Upper lobe of left lung (tissue), 6 donors: Measurements from ENCODE around the gene SLC28A1. TPM values are rescaled to one million over a fixed set of nuclear protein-coding genes. Genes with fewer than 3 reads are reported as not detected.

ENCODE experiments used
- ATAC-seq, 2 donors: fragments of 200-7000 bp; cut with Tn5 transposase; one replicate each; pipeline ENCODE4 v1.9.1; 2022; ENCODE audit warnings: mild to moderate bottlenecking in 2 of 2, moderate library complexity in 2 of 2; ENCODE audit not compliant: low FRiP score in 2 of 2
- DNase-seq, 2 donors: peaks; one replicate each; pipeline ENCODE4 v3.0.0-alpha.2; 2019 to 2020
- H3K27ac ChIP-seq, 4 donors: fragments of 200-600 bp; sonication (generic); one replicate each; pipeline ENCODE4 v1.5.1; 2016 to 2019
- H3K27me3 ChIP-seq, 4 donors: fragments of 200-600 bp; sonication (generic); one replicate each; pipeline ENCODE4 v1.5.1; 2017 to 2019
- H3K36me3 ChIP-seq, 4 donors: fragments of 200-600 bp; sonication (generic); one replicate each; pipeline ENCODE4 v1.5.1; 2016 to 2019
- H3K4me1 ChIP-seq, 4 donors: fragments of 200-600 bp; sonication (generic); one replicate each; pipeline ENCODE4 v1.5.1; 2018 to 2019
- H3K4me3 ChIP-seq, 4 donors: fragments of 200-600 bp; sonication (generic); one replicate each; pipeline ENCODE4 v1.5.1; 2017 to 2019; ENCODE audit warnings: mild to moderate bottlenecking in 2 of 4, moderate library complexity in 1 of 4
- H3K9me3 ChIP-seq, 4 donors: fragments of 200-600 bp; sonication (generic); one replicate each; pipeline ENCODE4 v1.5.1; 2018 to 2019
- CTCF ChIP-seq, 6 experiments: fragments of 450-650 bp in 4 of 6; fragments of 200-600 bp in 2 of 6; sonication (generic) in 2 of 6; IDR thresholded peaks; one replicate each; pipeline ENCODE4 v1.5.1; 2016 to 2019; ENCODE audit warnings: antibody characterized with exemption in 6 of 6
- EP300 ChIP-seq, 4 donors: sonication (generic); formaldehyde crosslinking; IDR thresholded peaks; one replicate each; pipeline ENCODE4 v1.5.1; 2017; ENCODE audit warnings: antibody characterized with exemption in 4 of 4, control low read depth in 2 of 4
- POLR2A ChIP-seq, 4 donors: fragments of 450-650 bp; IDR thresholded peaks; one replicate each; pipeline ENCODE4 v1.5.1; 2016 to 2017; ENCODE audit warnings: antibody characterized with exemption in 4 of 4, mild to moderate bottlenecking in 2 of 4
- POLR2AphosphoS5 ChIP-seq, 2 donors: sonication (generic); formaldehyde crosslinking; IDR thresholded peaks; one replicate each; pipeline ENCODE4 v1.5.1; 2017; ENCODE audit warnings: antibody characterized with exemption in 2 of 2
- WGBS, 2 donors: methylation state at CpG; one replicate each; pipeline ENCODE4 v1.1.5; 2017 to 2018; 5-methylcytosine and 5-hydroxymethylcytosine counted together
- total RNA-seq, 6 donors: library from RNA; depleted of rRNA in 4 of 6; stranded (reverse); fragments of >200 nt in 4 of 6; gene quantifications; one replicate each; pipeline versions ENCODE4 v1.1.0 to v1.2.1, GENCODE V29; 2016 to 2021
- donor health status: DM: no; HTN: no; CAD: no; lungs with moderate emphysema.
- donor health status: DM: no; HTN: yes; CAD: no; lungs with severe emphysema.

SLC28A1 gene
- total RNA-seq, 6 donors from 2014 or later, result not detected

- TF ChIP-seq EP300 (IDR thresholded peaks at IDR 0.05), result no peak
- no peak for TF ChIP-seq POLR2AphosphoS5 (IDR thresholded peaks at IDR 0.05)
- TF ChIP-seq CTCF (IDR thresholded peaks at IDR 0.05), result no peak
- no peak for TF ChIP-seq POLR2A (IDR thresholded peaks at IDR 0.05)
- ATAC-seq (peak in 1 of 2 donors; percentile 5), DNase-seq (peak in 1 of 2 donors; percentile 57)
- peak overlapping the region; percentile 54 to 86 (median 68) for H3K27ac ChIP-seq
- WGBS, 2 donors, result 90 to 97% methylated on average over 9 to 10 of the region's 10 CpGs
- H3K4me3 ChIP-seq, result no peak overlapping the region
- H3K4me1 ChIP-seq, result peaks cover 14 to 22% (median 22%) of the 10 kb centered on the region in 4 donors
- peaks cover 0 to 8% (median 0%) of the 10 kb centered on the region in 4 donors for H3K36me3 ChIP-seq
- no peaks in the 10 kb centered on the region for H3K27me3 ChIP-seq
- no peaks in the 10 kb centered on the region for H3K9me3 ChIP-seq
These were observed 44.2 kb upstream of the SLC28A1 start for GRCh38 chr15:84840255-84840654.

- peak; percentile 81 to 93 for DNase-seq
- H3K27ac ChIP-seq, result peak overlapping the region; percentile 54 to 86 (median 68)
- 63 to 67% methylated on average over 6 to 8 of the region's 12 CpGs for WGBS, 2 donors
- no peak overlapping the region for H3K4me3 ChIP-seq
- no peaks in the 10 kb centered on the region for H3K27me3 ChIP-seq
- H3K9me3 ChIP-seq, result no peaks in the 10 kb centered on the region
- H3K36me3 ChIP-seq, result peaks cover 0 to 8% (median 0%) of the 10 kb centered on the region in 4 donors
- peaks cover 14 to 29% (median 24%) of the 10 kb centered on the region in 4 donors for H3K4me1 ChIP-seq
- peak; percentile 78 to 86 for ATAC-seq
- peak in 1 of 4 donors; percentile 42 for TF ChIP-seq POLR2A (IDR thresholded peaks at IDR 0.05)
- no peak for TF ChIP-seq CTCF (IDR thresholded peaks at IDR 0.05)
- peak in 1 of 2 donors; percentile 83 for TF ChIP-seq POLR2AphosphoS5 (IDR thresholded peaks at IDR 0.05)
- peak in 3 of 4 donors; percentile 78 to 98 (median 85) for TF ChIP-seq EP300 (IDR thresholded peaks at IDR 0.05)
These were observed 43.6 kb upstream of the SLC28A1 start for GRCh38 chr15:84840741-84841429.

- 80% methylated on average over 1 of the region's 1 CpG; no CpG with 5 or more reads in 1 of the 2 donors for WGBS, 2 donors
- no peak for TF ChIP-seq CTCF (IDR thresholded peaks at IDR 0.05)
- no peak for TF ChIP-seq EP300 (IDR thresholded peaks at IDR 0.05)
- no peak for TF ChIP-seq POLR2AphosphoS5 (IDR thresholded peaks at IDR 0.05)
- TF ChIP-seq POLR2A (IDR thresholded peaks at IDR 0.05), result no peak
- H3K4me1 ChIP-seq, result peaks cover 14 to 29% (median 24%) of the 10 kb centered on the region in 4 donors
- no peak overlapping the region for H3K27ac ChIP-seq
- no peak for ATAC-seq
- H3K36me3 ChIP-seq, result peaks cover 0 to 8% (median 0%) of the 10 kb centered on the region in 4 donors
- no peak for DNase-seq
- H3K27me3 ChIP-seq, result no peaks in the 10 kb centered on the region
- H3K9me3 ChIP-seq, result peaks cover 0 to 11% (median 0%) of the 10 kb centered on the region in 4 donors
- H3K4me3 ChIP-seq, result no peak overlapping the region
These were observed 41.7 kb upstream of the SLC28A1 start for GRCh38 chr15:84842781-84843180.

GRCh38 chr15:84844964-84845363 lies 39.5 kb upstream of the SLC28A1 start:
- DNase-seq (no peak), ATAC-seq (no peak)
- H3K27me3 ChIP-seq, result no peaks in the 10 kb centered on the region
- H3K4me3 ChIP-seq, result no peak overlapping the region
- H3K27ac ChIP-seq, result peak overlapping the region in 2 of 4 donors; percentile 26 to 44
- H3K9me3 ChIP-seq, result peaks cover 0 to 11% (median 0%) of the 10 kb centered on the region in 4 donors
- H3K4me1 ChIP-seq, result peaks cover 14 to 26% (median 22%) of the 10 kb centered on the region in 4 donors
- WGBS, 2 donors, result 42 to 43% methylated on average over 2 of the region's 2 CpGs
- TF ChIP-seq CTCF (IDR thresholded peaks at IDR 0.05), result no peak
- no peaks in the 10 kb centered on the region for H3K36me3 ChIP-seq
